HG03108 (cell line): ENCODE measurements around the gene EPB41L2.
"Not testable (repeated sequence)": the region's sequence is repeated elsewhere in the genome, so short reads cannot be mapped to it uniquely, and the experiment has no call there.

Source experiments
- ATAC-seq: cut with Tn5 transposase; IDR thresholded peaks from one replicate; pipeline ENCODE4 v1.9.1; 2021; ENCODE audit warnings: moderate library complexity; ENCODE audit not compliant: unreplicated experiment

The EPB41L2 gene

DNA sequence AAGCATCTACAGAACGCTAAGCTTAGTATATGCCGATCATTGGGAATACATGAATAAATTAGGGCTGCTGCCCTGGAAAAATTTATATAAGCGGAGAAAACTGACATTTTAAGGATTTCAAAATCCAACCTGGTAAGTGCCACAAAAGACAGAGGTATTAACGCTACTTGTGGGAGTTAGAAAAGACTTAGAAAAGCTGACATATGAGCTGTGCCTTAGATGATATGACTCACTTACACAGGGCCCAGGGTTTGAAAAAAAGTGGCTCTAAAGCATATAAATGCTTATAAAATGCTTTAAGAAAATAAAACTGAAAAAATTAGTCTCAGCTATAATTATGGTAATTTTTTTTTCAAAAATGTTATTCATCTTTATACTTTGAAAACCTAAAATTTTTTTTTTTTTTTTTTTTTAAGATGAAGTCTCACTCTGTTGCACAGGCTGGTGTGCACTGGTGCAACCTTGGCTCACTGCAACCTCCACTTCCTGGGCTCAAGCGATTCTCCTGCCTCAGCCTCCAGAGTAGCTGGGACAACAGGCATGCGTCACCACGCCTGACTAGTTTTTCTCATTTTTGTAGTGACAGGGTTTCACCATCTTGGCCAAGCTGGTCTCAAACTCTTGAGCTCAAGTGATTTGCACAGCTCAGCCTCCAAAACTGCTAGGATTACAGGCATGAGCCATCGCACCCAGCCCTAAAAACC lies 25.7 kb downstream of the EPB41L2 start:
- ATAC-seq: no peak

- no peak for ATAC-seq
Measured at GRCh38 chr6:131036601-131037000, 26.4 kb downstream of the EPB41L2 start.

DNA sequence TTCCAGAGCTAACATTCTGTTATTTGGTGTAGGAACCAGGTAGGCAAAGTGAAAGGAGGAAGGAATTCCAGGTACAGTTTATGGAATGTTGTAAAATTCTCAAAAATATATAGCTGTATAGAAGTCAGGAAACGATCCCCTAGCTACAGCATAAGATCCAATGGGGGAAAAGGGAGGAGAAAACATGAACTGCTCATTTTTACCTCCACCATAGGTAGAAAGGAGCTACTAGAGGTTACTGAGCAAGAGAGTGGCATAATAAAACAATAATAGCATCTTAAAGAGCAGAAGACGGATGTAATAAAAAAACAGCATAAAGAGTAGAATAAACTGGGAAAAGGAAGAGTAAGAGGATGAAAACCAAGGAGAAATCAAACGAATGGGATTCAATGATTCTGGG lies 26.9 kb downstream of the EPB41L2 start:
- ATAC-seq: no peak

DNA sequence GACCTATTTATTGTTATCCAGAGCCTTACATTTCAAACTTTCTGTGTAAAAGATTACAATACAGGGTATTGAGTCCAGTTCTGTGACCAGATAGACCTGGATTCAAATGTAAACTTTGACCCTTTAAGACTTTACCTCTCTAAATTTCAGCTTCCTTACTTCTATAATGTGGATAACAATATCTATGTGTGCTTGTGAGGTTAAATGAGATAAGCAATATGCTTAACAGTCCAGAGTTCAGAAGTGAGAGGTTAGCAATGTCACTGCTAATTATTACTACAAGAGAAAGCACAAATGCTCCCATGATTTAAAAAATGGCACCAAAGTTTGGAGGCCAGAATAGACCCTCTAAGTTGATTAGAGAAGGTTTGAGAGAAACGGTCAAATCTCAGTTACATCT lies 27.5 kb downstream of the EPB41L2 start:
- no peak for ATAC-seq

GRCh38 chr6:131033631-131034030 lies 29.4 kb downstream of the EPB41L2 start:
- ATAC-seq: no peak

DNA sequence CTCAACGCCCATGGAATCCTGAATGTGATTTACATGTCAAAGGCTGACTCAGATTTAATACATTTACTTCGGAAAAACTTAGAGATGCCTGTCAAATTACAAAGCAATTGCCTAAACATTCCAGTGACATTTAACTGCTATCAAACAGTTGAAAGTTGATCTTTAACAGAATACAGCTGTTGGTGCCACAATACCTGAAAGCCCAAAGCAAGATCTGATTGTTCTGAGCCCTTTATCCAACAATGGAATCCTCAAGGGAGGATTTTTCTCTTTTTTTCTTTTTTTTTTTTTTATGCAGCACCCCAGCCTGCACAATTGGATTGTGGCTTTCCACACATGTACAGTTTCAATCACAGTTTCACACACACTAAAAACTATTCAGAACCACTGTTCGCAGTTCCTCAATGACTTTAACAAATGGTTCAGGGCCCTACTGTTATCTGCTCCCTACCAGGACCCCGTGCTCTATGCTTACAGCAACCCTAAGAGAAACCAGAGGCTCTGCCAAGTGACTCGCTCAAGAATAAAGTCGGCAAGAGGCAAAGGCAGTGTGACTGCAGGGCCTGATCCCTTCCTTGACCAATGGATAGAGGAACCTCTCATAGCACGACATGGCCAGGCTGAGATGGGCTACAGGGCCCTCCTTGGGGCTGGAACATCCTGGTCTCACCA lies 33.3 kb downstream of the EPB41L2 start:
- ATAC-seq: peak; percentile 90

DNA sequence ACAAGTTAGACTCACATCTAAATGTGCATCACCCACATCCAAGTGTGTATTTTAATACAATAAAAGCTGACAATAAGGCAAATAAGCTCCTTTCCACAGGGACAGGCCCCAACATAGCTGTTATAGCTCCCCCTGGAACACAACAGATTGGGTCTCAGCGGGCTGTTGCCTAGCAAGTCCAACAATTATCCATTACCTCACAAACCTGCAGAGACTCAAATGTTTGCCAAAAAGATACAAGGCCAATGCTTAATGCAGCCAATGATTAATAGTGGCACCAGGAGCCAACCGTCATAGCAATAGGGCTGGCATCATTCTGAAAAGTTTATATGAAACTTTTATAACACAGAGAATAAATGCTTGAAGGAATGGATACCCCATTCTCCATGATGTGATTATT lies 35.7 kb downstream of the EPB41L2 start:
- ATAC-seq: no peak

- no peak for ATAC-seq
Measured at GRCh38 chr6:131026243-131026642, 36.8 kb downstream of the EPB41L2 start.

DNA sequence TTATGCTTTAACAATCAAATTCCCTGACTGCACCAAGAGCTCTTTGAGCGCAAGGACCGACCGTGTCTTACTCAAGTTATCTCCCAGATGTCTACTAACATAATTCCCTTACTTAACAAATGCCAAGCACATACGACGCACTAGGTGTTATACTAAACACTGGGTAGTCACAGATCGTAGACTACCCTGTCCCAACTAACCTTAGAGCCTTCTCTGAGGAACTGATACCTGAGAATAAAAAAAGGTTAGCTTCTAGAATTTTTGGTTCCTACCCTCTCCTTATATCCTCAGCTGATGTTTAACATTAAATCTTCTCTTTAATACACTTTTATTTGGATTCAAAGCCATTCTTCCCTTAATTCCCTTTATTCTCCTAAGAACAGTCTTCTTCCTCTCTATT lies 38.5 kb downstream of the EPB41L2 start:
- no peak for ATAC-seq

- no peak for ATAC-seq
Measured at GRCh38 chr6:131023834-131024504, 39.1 kb downstream of the EPB41L2 start.

DNA sequence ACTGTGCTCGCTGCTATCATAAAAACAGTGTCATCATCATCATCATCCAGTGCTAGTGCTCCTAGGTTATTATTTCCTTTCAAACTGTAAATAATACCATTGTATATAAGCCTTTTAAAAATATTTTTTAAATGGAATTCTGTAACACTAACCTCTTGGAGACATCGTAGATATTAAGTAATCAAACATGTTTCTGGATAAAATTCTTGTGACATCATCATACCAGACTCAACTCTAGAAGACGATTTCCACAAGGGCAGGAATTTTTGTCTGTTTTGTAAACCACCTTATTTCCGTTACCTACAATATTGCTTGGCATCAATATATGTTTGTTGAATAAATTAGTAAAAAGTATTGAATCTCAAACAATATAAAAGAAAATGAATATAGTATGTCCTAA lies 40.4 kb downstream of the EPB41L2 start:
- no peak for ATAC-seq

GRCh38 chr6:131017962-131018361 lies 45.1 kb downstream of the EPB41L2 start:
- no peak for ATAC-seq

GRCh38 chr6:131015630-131016263 lies 47.3 kb downstream of the EPB41L2 start:
- no peak for ATAC-seq

DNA sequence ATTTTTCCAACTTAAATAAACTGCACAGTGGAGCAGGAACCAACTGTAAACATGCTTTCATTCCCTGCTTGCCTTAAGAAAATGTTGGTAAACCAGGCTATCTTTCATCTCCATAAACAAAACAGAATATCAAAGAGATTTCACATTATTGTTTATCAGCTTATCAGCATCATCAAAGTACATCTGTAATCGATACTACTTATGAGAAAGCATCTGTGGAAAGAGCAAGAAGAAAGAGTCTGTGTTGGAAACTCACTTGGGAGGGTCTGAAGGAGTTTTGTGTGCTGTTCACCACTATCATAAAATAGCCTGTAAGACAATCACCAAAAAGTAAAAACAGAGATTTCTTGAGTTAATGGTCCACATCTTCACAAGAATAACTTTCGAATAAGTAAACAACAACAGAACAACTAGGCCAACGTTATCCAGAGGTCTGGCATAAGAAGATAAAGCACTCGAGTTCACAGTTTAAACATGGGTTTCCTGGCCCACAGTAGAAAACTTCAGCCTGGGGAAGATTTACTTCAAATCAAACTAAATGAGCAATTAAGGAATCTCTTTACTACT lies 47.9 kb downstream of the EPB41L2 start:
- no peak for ATAC-seq

DNA sequence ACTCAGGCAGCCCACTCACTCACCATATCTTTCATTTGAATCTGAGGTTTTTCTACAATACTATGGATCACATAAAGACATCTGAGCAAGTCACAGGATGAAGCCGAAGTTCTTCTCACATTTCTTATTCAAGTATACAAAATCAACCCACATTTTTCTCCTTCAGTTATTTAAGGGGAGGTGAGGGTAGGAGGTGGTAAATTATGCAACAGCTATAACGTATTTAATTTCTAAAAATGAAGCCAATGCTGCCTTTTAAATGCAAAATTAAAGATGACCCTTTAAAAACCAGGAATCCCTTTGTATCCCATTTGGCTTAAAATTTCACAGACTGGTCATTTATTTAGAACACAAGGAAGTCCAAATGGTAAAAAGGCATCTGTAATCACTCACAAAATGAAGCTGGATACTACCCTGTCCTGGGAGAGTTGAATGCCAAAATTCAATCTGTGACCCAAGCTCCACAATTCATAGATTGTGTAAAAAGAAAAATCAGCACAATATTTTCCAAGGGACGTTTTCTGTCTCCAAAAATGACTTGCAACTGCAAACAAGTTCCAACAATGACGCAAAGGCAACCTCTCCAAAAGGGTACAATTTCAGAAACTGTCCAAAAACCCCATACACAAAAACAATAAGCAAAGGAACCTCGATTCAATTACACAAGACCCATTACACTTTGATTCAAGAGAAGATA lies 48.8 kb downstream of the EPB41L2 start:
- ATAC-seq: no peak

DNA sequence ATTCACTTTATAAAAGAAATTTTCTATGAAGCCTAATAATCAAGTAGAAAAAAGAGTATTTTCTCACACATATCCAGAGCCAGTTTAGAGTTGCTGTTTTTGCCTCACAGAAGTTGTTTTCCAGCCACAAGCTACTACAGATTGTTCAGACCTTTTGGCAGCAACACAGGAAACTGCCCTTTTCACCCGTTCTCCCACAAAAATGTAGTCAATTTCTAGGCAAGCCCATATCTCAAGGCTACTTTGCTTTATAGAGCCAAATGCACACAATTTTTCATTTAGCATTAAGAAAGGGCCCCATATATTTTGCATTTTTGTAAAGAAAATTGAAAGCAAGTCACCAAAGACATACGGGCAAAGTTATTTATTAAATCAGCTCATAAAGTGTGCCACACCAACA lies 49.5 kb downstream of the EPB41L2 start:
- ATAC-seq: no peak

DNA sequence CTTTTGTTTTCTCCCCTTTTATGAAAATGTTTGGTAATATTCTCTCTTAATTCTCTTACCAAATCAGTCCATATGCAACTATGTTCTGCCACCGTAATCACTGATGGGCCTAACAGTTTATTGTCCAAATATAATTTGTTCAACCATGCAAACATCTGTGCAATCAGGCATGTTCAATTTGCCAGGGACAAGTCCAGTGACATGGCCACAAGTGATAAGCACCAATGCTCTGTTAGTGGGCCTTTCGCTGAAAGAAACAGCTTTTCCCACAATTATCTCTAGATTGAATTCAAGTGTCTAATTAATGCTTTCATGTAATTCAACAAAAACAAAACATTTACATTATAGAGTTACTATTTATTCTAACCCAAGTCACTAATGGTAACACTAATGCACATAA lies 53.3 kb downstream of the EPB41L2 start:
- ATAC-seq: no peak

DNA sequence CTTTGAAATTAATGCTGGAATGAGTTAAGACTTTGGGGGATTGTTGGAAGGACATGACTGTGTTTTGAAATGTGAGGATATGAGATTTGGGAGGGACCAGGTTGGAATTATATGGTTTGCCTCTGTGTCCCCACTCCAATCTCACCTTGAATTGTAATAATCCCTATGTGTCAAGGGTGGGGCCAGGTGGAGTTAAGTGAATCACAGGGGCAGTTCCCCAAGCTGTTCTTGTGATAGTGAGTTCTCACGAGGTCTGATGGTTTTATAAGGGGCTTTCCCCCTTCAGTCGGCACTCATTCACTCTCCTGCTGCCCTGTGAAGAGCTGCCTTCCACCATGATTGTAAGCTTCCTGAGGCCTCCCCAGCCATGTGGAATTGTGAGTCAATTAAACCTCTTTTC lies 54.1 kb downstream of the EPB41L2 start:
- not testable (repeated sequence) for ATAC-seq

DNA sequence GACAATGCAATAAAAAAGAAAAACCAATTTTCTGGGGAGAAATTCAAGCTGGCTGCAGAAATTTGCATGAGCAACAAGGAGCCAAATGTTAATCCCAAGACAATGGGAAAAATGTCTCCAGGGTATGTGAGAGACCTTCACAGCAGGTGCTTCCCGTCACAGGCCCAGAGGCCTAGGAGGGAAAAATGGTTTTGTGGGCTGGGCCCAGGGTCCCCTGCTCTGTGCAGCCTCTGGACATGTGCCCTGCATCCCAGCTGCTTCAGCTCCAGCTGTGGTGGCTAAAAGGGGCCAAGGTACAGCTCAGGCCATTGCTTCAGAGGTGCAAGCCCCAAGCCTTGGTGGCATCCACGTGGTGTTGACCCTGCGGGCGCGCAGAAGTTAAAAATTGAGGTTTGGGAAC lies 55.1 kb downstream of the EPB41L2 start:
- ATAC-seq: not testable (repeated sequence)

GRCh38 chr6:131007286-131007685 lies 55.8 kb downstream of the EPB41L2 start:
- ATAC-seq: no peak
